Retinal pigment epithelial cell (primary cell): Measurements from ENCODE around the gene HRG.

Experiments
- DNase-seq: peaks from one replicate; pipeline ENCODE4 v3.0.0-alpha.2; 2010; ENCODE audit warnings: low read depth
- H3K4me3 ChIP-seq: 2 replicates; pipeline ENCODE4 v1.5.1; 2011; ENCODE audit warnings: mild to moderate bottlenecking, low read length, control low read depth, moderate library complexity
- CTCF ChIP-seq: conservative IDR thresholded peaks from 2 replicates; pipeline ENCODE4 v1.5.1; 2011; ENCODE audit warnings: low read depth, low read length, control low read depth, inconsistent platforms

HRG gene

GRCh38 chr3:186621894-186622650 lies 43.7 kb upstream of the HRG start:
- TF ChIP-seq CTCF, result no peak
- no peak overlapping the region for H3K4me3 ChIP-seq
- DNase-seq, result no peak

- no peak for TF ChIP-seq CTCF
- DNase-seq, result no peak
- no peak overlapping the region for H3K4me3 ChIP-seq
Observed at GRCh38 chr3:186622651-186623310, 43.0 kb upstream of the HRG start.

GRCh38 chr3:186624598-186624997 lies 41.2 kb upstream of the HRG start:
- H3K4me3 ChIP-seq, result no peak overlapping the region
- no peak for DNase-seq
- TF ChIP-seq CTCF, result no peak

- DNase-seq, result no peak
- H3K4me3 ChIP-seq, result no peak overlapping the region
- no peak for TF ChIP-seq CTCF
Observed at GRCh38 chr3:186625600-186626042, 40.2 kb upstream of the HRG start.

- no peak overlapping the region for H3K4me3 ChIP-seq
Observed at GRCh38 chr3:186626254-186626847, 39.5 kb upstream of the HRG start.

GRCh38 chr3:186627852-186628414 lies 37.9 kb upstream of the HRG start:
- no peak overlapping the region for H3K4me3 ChIP-seq
- no peak for DNase-seq
- TF ChIP-seq CTCF, result no peak

More at GRCh38 chr3:186626254-186626847, 39.5 kb upstream of the HRG start:
- DNase-seq, result no peak
- no peak for TF ChIP-seq CTCF
